Stimulated activated CD8-positive, alpha-beta memory T cell treated with anti-CD3 and anti-CD28 coated beads, Interleukin-4, amount 100 ng/mL, for 1 hour (primary cell): ENCODE data around the gene ITPR1.
A peak's percentile ranks its signal among the peaks of the same experiment; 100 is the strongest.

Experiments used
- DNase-seq, 2 donors: peaks; one replicate each; pipeline ENCODE4 v3.0.0-alpha.2; 2020; ENCODE audit warnings: low read depth in 2 of 2, low spot score in 1 of 2

Gene ITPR1

GRCh38 chr3:4821338-4821737, 328.2 kb downstream of the ITPR1 start:
- no peak for DNase-seq

GRCh38 chr3:4821975-4822374, 328.8 kb downstream of the ITPR1 start:
- peak; percentile 47 to 59 for DNase-seq

DNA sequence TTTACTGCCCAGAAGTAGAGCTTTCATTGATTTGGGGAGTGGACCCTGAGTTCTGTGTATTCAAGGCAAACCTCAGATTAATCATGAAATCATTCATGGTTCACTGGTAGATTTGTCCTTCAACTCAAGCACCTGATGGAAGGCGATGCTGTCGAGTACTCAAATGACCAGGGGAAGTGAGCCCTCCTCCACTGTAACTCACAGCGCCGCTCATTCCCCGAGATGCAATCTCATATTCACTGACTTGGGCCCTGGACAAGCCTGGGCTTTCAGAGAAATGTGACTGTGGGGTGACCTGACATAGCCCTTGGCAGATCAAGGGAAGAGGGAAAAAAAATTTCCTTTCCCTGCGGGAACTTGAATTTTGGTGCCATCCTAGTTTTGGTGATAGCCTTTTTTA, 329.4 kb downstream of the ITPR1 start:
- DNase-seq = no peak

- DNase-seq = no peak
Measured at GRCh38 chr3:4823385-4823784, 330.2 kb downstream of the ITPR1 start.

- DNase-seq = no peak
Measured at GRCh38 chr3:4823986-4824925, 331.1 kb downstream of the ITPR1 start.

DNA sequence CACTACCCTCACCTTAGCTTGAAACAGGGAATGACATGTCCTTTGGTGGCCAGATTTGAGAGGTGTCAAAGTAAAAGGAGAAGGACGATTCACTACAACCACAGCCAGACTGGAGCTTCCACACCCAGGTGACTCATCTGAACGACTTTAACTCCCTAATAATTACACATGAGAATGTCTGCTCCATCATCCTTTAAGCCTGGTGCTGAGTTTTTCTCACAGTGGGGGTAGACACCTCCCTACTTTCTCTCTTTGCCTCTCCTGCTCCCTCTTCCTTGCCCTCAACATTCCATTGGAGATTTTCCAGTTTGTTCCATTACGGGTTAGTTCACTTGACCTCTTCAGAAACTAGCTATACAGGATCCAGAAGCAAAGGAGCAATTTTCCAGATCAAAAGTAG, 331.8 kb downstream of the ITPR1 start:
- DNase-seq = no peak

GRCh38 chr3:4825436-4826236, 332.5 kb downstream of the ITPR1 start:
- no peak for DNase-seq

- DNase-seq = no peak
Measured at GRCh38 chr3:4826237-4827100, 333.3 kb downstream of the ITPR1 start.

DNA sequence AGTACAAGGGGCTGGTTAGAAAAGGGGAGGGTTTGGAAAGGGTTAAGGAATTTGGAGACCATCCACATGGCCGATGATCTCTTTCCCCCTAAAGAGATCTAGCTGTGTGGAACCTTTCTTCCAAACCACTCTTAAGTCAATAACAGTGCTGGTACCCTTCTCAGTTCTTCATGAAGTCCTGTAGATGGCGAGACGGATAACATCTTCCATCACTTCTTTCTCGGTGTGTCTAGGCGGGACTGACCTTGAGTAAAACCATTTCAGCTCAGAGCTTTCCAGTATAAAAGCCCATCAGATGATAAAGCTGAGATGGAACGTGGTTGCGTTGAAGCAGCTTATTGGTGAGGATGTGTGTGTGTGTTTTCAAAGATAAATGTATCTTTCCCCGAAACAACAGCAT, 334.6 kb downstream of the ITPR1 start:
- DNase-seq = no peak

- no peak for DNase-seq
Measured at GRCh38 chr3:4828279-4829030, 335.3 kb downstream of the ITPR1 start.

- no peak for DNase-seq
Measured at GRCh38 chr3:4829031-4829394, 335.9 kb downstream of the ITPR1 start.

DNA sequence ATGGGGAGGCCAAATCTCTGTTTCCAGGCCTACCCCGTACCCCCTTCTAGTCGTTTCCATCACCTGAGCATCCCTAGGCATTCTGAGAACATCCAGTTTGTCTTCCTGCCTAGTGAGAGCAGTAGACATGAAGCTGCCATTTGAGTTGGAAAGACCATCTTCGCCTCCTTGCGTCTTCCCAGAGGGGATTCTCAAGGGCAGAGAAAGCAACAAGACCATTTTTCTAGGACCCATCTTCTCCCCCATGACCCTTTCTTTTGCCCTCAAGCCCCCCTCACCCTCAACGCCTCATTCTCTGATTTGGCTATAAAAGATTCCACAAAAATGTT, 337.4 kb downstream of the ITPR1 start:
- no peak for DNase-seq

GRCh38 chr3:4831580-4831950, 338.4 kb downstream of the ITPR1 start:
- DNase-seq = no peak

DNA sequence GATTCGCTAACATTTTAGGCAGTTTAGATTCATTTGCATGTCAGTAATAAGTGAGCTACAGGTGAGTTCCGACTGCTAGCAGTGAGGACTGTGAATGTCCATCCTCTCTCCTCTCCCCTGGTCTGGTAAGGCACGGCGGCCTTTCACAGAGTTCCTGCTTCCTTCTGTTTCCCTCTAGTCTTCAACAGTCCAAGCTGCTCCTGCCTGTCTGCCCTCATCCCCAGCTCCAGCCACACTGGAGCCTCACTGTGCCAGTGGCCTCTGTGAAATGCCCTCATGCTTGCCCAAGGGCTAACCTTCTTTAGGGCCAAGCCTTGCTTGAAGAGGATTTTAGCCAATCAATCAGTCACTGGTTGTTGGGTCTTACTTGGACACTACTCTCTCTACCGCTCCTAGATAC, 340.3 kb downstream of the ITPR1 start:
- no peak for DNase-seq

DNA sequence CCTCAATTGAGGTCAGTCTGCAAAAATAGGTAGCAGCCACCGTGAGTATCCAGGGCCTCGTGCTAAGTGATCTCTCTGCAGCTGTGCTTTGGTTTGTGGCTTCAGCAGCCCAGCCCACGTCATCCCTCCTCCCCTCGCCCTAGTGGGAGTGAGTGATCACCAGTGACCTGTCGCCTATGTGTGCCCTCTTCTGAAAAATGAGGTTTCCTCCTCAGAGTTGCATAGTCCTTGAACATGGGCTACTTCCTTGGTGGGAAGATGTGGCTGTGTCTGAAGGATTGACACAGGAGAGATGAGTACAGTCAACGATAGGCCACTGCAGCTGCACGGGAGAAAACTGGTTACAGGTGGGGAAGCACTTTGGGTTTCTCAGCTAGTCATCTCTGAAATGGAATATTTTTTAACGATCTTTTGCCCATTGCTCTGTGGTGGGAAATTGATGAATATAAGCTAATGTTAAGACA, 341.3 kb downstream of the ITPR1 start:
- peak in 1 of 2 donors; percentile 39 for DNase-seq

DNA sequence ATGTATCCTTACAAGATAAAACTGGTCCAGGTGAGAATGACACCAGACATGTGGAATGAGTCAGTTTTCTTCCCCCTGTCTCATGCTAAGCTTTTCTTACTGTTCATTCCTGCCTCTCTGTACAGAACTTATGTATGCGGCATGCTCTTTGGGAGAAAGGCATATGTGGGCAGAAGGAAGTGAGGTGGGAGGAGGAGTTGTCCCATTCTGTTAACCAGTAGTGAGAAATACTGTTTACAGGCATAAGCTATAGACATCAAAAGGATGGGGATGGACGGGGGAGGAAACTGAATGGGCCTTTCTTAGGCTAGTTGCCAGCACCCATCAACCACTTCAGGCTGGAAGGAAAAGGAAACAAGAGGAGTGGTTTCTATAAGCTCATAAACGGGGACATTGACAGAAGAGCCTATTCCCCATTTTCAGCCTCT, 342.5 kb downstream of the ITPR1 start:
- DNase-seq = no peak

DNA sequence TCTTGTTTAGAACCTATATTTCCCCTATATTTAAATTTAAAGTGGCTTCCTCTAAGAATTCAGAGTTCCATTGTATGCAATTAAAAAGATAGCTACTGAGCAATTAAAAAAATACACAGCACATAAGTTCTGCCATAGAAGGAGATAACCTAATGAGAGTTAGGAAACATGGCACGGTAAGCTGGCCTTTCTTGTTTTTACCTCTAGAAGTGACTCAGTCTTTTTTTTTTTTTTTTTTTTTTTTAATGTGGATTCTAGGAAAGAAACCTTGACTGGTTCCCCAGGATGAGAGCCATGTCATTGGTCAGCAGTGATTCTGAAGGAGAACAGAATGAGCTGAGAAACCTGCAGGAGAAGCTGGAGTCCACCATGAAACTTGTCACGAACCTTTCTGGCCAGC, 343.4 kb downstream of the ITPR1 start:
- DNase-seq = no peak

DNA sequence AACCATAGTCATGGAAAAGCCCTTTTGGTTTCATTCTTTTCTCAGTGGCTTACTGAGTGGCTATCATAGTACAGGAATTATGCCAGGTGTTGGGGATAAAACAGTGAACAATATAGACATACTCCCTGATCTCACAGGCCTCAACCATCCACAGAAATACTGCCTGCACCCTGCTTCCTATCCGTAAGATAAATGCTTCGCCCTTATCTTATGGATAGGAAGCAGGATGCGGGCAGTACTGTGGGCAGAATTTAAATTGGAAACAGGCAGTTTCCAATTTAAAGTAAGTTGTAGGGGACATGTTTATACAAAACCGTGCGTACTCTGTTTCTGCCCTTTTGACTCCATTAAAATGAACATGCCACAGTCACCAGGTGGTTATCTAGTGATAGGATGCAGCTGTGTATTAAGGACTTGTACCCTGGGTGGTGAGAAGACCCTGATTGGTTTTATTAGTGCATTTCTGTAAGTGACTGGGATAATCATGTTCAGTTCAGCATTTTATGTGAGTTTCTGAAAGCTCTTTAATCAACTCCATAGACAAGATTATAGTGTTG, 344.3 kb downstream of the ITPR1 start:
- DNase-seq = no peak

- no peak for DNase-seq
Measured at GRCh38 chr3:4838621-4839022, 345.5 kb downstream of the ITPR1 start.

- no peak for DNase-seq
Measured at GRCh38 chr3:4839278-4839677, 346.1 kb downstream of the ITPR1 start.
